ENCODE data around the gene CDK18.
A peak's percentile ranks its signal among the peaks of the same experiment; 100 is the strongest.

Gene CDK18

GRCh38 chr1:205521686-205522085 is 17.2 kb downstream of the CDK18 start:
- Histone ChIP-seq H3K27me3 (ENCODE audit: insufficient read depth, low read depth) (no peaks in the 10 kb centered on the region), H3K4me3 (IDR thresholded peaks at IDR 0.05; ENCODE audit: insufficient read depth, low read depth, low read length) (no peak overlapping the region), H3K27ac (no peak overlapping the region), H2AFZ (ENCODE audit: low read depth) (no peak overlapping the region), H3K4me1 (ENCODE audit: low read depth, poor library complexity, severe bottlenecking) (no peaks in the 10 kb centered on the region), H4K20me1 (ENCODE audit: insufficient read depth) (no peaks in the 10 kb centered on the region), H3K36me3 (ENCODE audit: insufficient read depth) (no peaks in the 10 kb centered on the region), H3K9ac (no peak overlapping the region), H3K4me2 (no peak overlapping the region), H3K79me2 (ENCODE audit: insufficient read depth, low read depth) (no peaks in the 10 kb centered on the region)
- TF ChIP-seq CTCF (conservative IDR thresholded peaks at IDR 0.05; ENCODE audit: low read depth, low read length) = no peak

- TF ChIP-seq CTCF (conservative IDR thresholded peaks at IDR 0.05; ENCODE audit: low read depth, low read length) = no peak
- no peaks in the 10 kb centered on the region for H3K79me2 ChIP-seq (ENCODE audit: insufficient read depth, low read depth)
- no peaks in the 10 kb centered on the region for H3K27me3 ChIP-seq (ENCODE audit: insufficient read depth, low read depth)
- H3K9ac ChIP-seq = no peak overlapping the region
- no peak overlapping the region for H2AFZ ChIP-seq (ENCODE audit: low read depth)
- no peaks in the 10 kb centered on the region for H4K20me1 ChIP-seq (ENCODE audit: insufficient read depth)
- H3K4me1 ChIP-seq (ENCODE audit: low read depth, poor library complexity, severe bottlenecking) = no peaks in the 10 kb centered on the region
- no peak overlapping the region for H3K27ac ChIP-seq
- H3K4me2 ChIP-seq = no peak overlapping the region
- H3K4me3 ChIP-seq (IDR thresholded peaks at IDR 0.05; ENCODE audit: insufficient read depth, low read depth, low read length) = no peak overlapping the region
- no peaks in the 10 kb centered on the region for H3K36me3 ChIP-seq (ENCODE audit: insufficient read depth)
Observed at GRCh38 chr1:205522692-205523091, 18.2 kb downstream of the CDK18 start.

GRCh38 chr1:205523261-205523890 is 18.9 kb downstream of the CDK18 start:
- no peak overlapping the region for H3K4me2 ChIP-seq
- H3K27ac ChIP-seq = no peak overlapping the region
- H2AFZ ChIP-seq (ENCODE audit: low read depth) = no peak overlapping the region
- no peak overlapping the region for H3K9ac ChIP-seq
- no peak for TF ChIP-seq CTCF (conservative IDR thresholded peaks at IDR 0.05; ENCODE audit: low read depth, low read length)
- no peaks in the 10 kb centered on the region for H3K4me1 ChIP-seq (ENCODE audit: low read depth, poor library complexity, severe bottlenecking)
- no peak overlapping the region for H3K4me3 ChIP-seq (IDR thresholded peaks at IDR 0.05; ENCODE audit: insufficient read depth, low read depth, low read length)
- H4K20me1 ChIP-seq (ENCODE audit: insufficient read depth) = no peaks in the 10 kb centered on the region
- no peaks in the 10 kb centered on the region for H3K79me2 ChIP-seq (ENCODE audit: insufficient read depth, low read depth)
- no peaks in the 10 kb centered on the region for H3K36me3 ChIP-seq (ENCODE audit: insufficient read depth)
- no peaks in the 10 kb centered on the region for H3K27me3 ChIP-seq (ENCODE audit: insufficient read depth, low read depth)

GRCh38 chr1:205523891-205524793 is 19.7 kb downstream of the CDK18 start:
- TF ChIP-seq CTCF (conservative IDR thresholded peaks at IDR 0.05; ENCODE audit: low read depth, low read length) = peak; percentile 97
- H3K36me3 ChIP-seq (ENCODE audit: insufficient read depth) = no peaks in the 10 kb centered on the region
- H3K4me1 ChIP-seq (ENCODE audit: low read depth, poor library complexity, severe bottlenecking) = peaks cover 7% of the 10 kb centered on the region
- no peaks in the 10 kb centered on the region for H3K79me2 ChIP-seq (ENCODE audit: insufficient read depth, low read depth)
- no peak overlapping the region for H3K4me3 ChIP-seq (IDR thresholded peaks at IDR 0.05; ENCODE audit: insufficient read depth, low read depth, low read length)
- no peak overlapping the region for H3K9ac ChIP-seq
- no peak overlapping the region for H2AFZ ChIP-seq (ENCODE audit: low read depth)
- H3K27me3 ChIP-seq (ENCODE audit: insufficient read depth, low read depth) = no peaks in the 10 kb centered on the region
- no peak overlapping the region for H3K4me2 ChIP-seq
- H3K27ac ChIP-seq = no peak overlapping the region
- no peaks in the 10 kb centered on the region for H4K20me1 ChIP-seq (ENCODE audit: insufficient read depth)
